DMS153 treated with DMSO at 0.1 percent for 48 hours (cell line): Measurements from ENCODE around the gene SERPINI2.

Experiments
- DNase-seq: peaks from one replicate; lab custom pipeline; 2025; ENCODE audit not compliant: unreplicated experiment; lab: John Stamatoyannopoulos, UW

Gene SERPINI2

GRCh38 chr3:167473863-167474262 lies at the start of gene SERPINI2:
Gene SERPINI2 (minus strand): TSS chr3:167474042. CDS start chr3:167471834, 2,208 bp downstream.
- DNase-seq = no peak

GRCh38 chr3:167521006-167521355 lies 47.1 kb upstream of the SERPINI2 start:
- no peak for DNase-seq

GRCh38 chr3:167520266-167521005 lies 46.6 kb upstream of the SERPINI2 start:
- DNase-seq = no peak

- DNase-seq = no peak
Measured at GRCh38 chr3:167507954-167508353, 34.1 kb upstream of the SERPINI2 start.

- DNase-seq = no peak
Measured at GRCh38 chr3:167502401-167502800, 28.6 kb upstream of the SERPINI2 start.

GRCh38 chr3:167501941-167502340 lies 28.1 kb upstream of the SERPINI2 start:
- no peak for DNase-seq

- no peak for DNase-seq
Measured at GRCh38 chr3:167497903-167498302, 24.1 kb upstream of the SERPINI2 start.

- DNase-seq = no peak
Measured at GRCh38 chr3:167493244-167493643, 19.4 kb upstream of the SERPINI2 start.

- no peak for DNase-seq
Measured at GRCh38 chr3:167491621-167492020, 17.8 kb upstream of the SERPINI2 start.

GRCh38 chr3:167489571-167489970 lies 15.7 kb upstream of the SERPINI2 start:
- DNase-seq = no peak

- DNase-seq = no peak
Measured at GRCh38 chr3:167487556-167487955, 13.7 kb upstream of the SERPINI2 start.

- DNase-seq = no peak
Measured at GRCh38 chr3:167484551-167484950, 10.7 kb upstream of the SERPINI2 start.

- no peak for DNase-seq
Measured at GRCh38 chr3:167483708-167484475, 10.1 kb upstream of the SERPINI2 start.

- DNase-seq = no peak
Measured at GRCh38 chr3:167481164-167481563, 7.3 kb upstream of the SERPINI2 start.

GRCh38 chr3:167480748-167481147 lies 6.9 kb upstream of the SERPINI2 start:
- no peak for DNase-seq

- DNase-seq = no peak
Measured at GRCh38 chr3:167469381-167469780, 4.5 kb downstream of the SERPINI2 start.

- DNase-seq = peak; percentile 27
Measured at GRCh38 chr3:167467848-167468611, 5.8 kb downstream of the SERPINI2 start.

- no peak for DNase-seq
Measured at GRCh38 chr3:167466966-167467365, 6.9 kb downstream of the SERPINI2 start.

- no peak for DNase-seq
Measured at GRCh38 chr3:167456157-167456799, 17.6 kb downstream of the SERPINI2 start.

GRCh38 chr3:167453815-167454214 lies 20.0 kb downstream of the SERPINI2 start:
- DNase-seq = no peak

- DNase-seq = no peak
Measured at GRCh38 chr3:167451282-167451681, 22.6 kb downstream of the SERPINI2 start.
